ENCODE measurements around the gene ZNF207.
"Not testable (repeated sequence)": the region's sequence is repeated elsewhere in the genome, so short reads cannot be mapped to it uniquely, and the experiment has no call there.

The ZNF207 gene

GRCh38 chr17:32349854-32350665 is at the start of gene ZNF207:
Gene ZNF207 (plus strand): TSS chr17:32350157. CDS start chr17:32350286, 129 bp downstream.
- DNase-seq (ENCODE audit: low read depth, low spot score) = peak; percentile 90

DNA sequence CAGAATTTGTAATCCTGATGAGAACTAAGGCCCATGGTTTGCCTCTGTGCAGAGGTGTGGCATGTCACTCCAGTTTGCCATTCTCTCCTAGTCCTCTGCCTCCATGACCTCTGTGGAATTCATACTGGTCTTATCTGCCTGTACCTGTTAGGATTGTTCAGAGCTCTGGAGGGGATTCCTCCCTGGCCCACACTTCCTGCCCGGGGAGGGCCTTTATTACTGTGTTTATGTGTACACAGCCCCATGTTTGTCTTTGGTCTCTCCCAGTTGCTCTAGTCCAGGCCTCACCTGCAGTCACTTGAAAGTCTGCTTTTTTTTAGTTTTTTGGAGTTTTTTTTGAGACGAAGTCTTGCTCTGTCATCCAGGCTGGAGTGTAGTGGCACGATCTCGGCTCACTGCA is 47.9 kb upstream of the ZNF207 start:
- no peak for DNase-seq (ENCODE audit: low read depth, low spot score)

DNA sequence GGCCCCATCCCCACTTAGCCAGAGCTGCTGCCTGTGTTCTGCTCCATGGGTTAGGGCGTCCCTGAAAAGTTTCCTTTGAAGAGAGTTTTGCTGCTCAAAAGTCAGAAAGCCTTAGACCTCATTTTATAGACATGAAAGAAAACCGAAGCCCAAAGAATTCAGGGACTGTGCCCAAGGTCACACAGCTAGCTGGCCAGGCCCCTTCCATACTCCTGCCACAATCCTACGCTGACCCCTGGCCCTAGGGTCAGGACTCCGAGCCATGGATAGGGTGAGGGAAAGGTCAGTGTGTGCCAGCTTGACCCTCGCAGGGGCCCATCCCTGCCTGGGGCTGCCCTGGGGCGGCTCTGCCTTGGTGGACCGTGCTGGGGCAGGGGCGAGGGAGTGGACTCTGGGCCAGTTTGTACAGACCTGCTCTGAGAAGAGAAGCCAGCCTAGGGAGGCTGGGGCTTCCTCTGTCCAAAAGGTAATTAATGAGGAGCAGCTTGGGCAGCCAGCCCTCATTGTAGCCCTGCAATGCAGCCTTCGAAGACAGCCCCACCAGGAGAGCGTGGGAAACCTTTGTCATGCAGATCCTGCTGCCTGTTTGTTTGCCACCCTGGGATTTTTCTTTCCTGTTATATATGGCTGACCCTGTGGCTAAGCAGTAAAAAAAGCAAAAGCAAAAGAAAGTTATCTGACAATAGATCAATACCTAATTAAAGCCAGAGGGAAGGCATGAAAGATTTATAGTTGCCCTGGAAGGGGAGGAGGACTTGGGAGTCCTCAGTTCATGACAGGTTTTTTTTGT is 46.9 kb upstream of the ZNF207 start:
- DNase-seq (ENCODE audit: low read depth, low spot score) = no peak

DNA sequence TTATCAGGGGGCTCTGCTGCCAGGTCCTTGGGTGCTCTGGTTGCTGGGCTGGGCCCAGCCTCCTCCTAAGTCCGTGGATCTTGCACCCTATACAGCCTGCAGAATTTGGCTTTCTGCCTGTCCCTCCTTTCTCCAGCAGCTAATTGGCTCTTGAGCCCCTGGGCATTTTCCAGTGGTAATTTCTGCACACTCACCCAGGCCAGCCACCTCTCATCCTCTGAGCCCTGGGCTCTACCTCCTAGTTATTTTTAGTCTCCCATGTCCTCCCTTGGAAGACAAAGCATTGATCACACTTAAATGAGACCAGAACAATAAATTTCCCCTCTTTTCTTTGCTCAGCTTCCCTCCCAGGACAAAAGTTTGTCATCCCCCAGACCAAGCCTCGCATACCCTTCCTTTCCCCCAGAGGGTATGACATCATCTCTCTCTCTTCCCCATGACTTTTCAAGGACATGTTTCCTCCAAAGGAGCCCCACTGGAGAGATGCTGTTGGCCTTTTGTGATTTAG is 46.1 kb upstream of the ZNF207 start:
- DNase-seq (ENCODE audit: low read depth, low spot score) = no peak

- no peak for DNase-seq (ENCODE audit: low read depth, low spot score)
These were observed 44.9 kb upstream of the ZNF207 start for GRCh38 chr17:32305049-32305448.

DNA sequence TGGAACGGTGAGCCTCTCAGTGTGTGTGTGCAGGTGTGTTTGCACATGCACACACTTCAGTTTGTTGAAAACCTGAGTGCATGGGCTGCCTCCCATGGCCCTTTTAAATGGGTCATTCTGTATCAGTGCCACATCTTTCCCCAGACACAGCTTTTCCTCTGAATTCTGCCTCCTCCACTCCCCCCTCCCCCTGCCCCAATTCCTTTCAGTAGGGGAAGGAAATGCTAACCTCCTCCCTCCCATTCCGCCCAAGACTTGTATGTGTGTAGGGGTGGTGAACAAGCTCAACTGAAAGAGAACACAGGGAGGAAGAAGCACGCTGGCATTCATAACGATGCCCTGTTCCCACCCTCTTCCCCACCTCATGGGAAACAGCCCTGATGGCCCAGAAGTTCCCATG is 42.3 kb upstream of the ZNF207 start:
- DNase-seq (ENCODE audit: low read depth, low spot score) = no peak

DNA sequence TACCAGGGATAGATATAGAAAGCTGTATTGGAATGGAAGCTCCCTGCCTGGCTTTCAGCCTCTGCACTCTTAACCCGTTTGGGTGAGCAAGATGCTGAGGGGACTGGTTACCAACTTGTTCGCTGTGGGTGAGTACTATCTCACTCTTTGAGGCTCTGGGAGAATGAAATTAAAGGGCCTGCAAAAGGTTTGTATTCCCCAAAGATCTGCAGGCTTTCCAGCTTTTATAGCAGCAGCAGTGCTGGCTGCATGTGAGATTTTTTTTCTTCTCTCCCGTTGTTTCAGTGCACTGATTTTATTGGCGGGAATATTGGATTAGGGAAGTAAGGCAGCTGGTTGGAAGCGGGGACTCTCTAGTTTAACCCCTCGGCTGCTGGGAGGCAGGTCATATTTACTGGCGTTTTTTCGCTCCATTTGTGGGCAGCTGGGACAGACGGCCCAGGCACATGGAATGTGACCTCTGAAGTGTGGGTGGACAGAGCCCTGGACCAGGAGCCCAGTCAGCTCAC is 38.9 kb upstream of the ZNF207 start:
- no peak for DNase-seq (ENCODE audit: low read depth, low spot score)

- DNase-seq (ENCODE audit: low read depth, low spot score) = no peak
These were observed 35.3 kb upstream of the ZNF207 start for GRCh38 chr17:32314636-32315035.

DNA sequence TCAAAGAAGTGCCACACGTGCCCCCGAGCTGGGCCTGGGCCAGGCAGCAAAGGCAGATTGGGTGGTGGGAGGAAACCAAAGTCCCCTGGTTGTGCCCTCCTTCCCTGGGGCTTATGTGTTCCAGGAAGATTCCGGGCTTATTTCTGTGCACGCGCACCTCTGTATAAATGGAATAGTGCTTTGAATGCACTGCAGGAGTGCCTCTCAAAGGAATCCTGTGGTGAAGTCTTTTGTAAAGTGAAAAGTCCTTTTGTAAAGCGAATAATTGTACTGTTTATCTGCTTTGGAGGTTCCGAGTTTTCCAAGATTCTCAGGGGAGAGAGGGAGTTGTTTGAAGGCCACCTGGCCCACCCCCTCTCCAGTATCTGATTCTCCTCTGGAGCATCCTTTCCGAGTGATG is 34.8 kb upstream of the ZNF207 start:
- no peak for DNase-seq (ENCODE audit: low read depth, low spot score)

DNA sequence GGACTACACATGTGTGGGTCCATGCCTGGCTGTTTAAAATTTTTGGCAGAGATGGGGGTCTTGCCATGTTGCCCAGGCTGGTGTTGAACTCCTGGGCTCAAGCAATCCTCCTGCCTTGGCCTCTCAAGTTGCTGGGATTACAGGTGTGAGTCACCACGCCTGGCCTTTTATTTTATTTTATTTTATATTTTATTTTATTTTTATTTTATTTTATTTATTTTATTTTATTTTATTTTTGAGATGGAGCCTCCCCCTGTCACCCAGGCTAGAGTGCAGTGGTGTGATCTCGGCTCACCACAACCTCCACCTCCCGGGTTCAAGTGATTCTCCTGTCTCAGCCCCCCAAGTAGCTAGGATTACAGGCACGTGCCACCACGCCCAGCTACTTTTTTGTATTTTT is 33.3 kb upstream of the ZNF207 start:
- not testable (repeated sequence) for DNase-seq (ENCODE audit: low read depth, low spot score)

GRCh38 chr17:32317353-32317752 is 32.6 kb upstream of the ZNF207 start:
- DNase-seq (ENCODE audit: low read depth, low spot score) = no peak

- no peak for DNase-seq (ENCODE audit: low read depth, low spot score)
These were observed 31.9 kb upstream of the ZNF207 start for GRCh38 chr17:32318071-32318470.

DNA sequence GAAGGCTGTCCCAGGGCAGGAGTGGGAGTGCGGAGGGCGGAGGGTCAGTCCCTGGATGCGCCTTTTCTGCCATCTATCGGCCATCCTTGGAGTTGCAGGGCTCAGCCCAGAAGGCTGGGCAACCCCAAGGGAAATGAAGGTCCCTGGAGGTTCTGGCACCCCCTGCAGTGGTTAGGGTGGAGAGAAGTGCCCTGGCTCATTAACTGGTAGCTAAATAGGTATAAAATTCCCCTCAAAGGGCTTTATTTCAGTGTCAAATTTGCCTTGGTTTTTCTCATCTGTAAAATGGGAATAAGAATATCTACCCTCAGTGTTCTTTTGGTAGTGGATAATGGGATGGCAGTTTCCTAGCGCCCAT is 30.4 kb upstream of the ZNF207 start:
- DNase-seq (ENCODE audit: low read depth, low spot score) = no peak

DNA sequence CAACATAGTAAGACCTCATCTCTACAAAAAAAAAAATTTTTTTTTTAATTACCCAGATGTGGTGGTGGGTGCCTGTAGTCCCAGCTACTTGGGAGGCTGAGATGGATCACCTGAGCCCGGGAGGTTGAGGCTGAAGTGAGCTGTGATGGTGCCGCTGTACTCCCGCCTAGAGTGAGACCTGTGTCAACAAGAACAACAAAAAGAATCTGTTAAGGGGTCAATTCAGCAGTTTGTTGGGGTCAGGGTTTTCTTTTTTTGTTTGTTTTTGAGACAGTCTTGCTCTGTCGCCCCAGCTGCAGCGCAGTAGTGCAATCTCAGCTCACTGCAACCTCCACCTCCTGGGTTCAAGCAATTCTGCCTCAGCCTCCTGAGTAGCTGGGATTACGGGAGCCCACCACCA is 29.9 kb upstream of the ZNF207 start:
- not testable (repeated sequence) for DNase-seq (ENCODE audit: low read depth, low spot score)

GRCh38 chr17:32320847-32321246 is 29.1 kb upstream of the ZNF207 start:
- no peak for DNase-seq (ENCODE audit: low read depth, low spot score)

GRCh38 chr17:32323046-32323445 is 26.9 kb upstream of the ZNF207 start:
- no peak for DNase-seq (ENCODE audit: low read depth, low spot score)

GRCh38 chr17:32323811-32324491 is 26.0 kb upstream of the ZNF207 start:
- no peak for DNase-seq (ENCODE audit: low read depth, low spot score)

- no peak for DNase-seq (ENCODE audit: low read depth, low spot score)
These were observed 22.0 kb upstream of the ZNF207 start for GRCh38 chr17:32327911-32328310.

DNA sequence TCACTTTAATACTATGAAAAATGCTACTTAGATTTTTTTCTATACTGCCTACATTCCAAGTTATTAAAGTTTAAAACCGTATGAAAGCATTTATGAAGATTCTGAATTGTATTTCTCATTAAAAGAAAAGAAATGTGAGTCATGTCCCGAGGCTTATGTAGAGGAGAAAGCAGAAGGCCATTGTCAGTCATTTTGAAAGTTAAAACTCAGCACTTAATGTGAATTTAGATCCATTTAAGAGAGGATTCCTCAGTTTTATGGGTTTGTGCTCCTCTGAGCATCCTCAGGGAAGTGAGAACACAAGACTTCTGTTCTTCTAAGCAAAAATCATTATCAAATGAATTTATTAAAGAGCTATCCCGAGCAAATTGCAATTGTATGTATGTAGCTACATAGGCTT is 19.8 kb upstream of the ZNF207 start:
- DNase-seq (ENCODE audit: low read depth, low spot score) = no peak

GRCh38 chr17:32331243-32332040 is 18.5 kb upstream of the ZNF207 start:
- no peak for DNase-seq (ENCODE audit: low read depth, low spot score)

DNA sequence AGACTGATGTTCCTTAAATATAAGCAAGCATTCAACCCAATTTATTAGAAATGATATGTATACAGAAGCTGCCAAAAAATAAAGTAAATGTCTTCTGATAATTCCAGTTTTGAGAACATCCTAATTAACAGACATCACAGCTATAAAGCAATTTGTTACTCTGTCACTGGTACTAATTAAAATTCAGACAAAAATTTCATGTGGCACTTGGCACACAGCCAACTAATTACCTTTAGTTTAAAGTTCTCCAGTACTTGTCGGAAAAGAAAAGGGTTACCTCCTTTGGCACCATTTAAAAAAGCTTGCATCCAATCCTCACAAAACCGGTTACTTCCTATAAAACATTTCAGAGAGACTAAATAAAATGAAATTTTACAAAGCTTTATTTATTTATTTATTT is 16.8 kb upstream of the ZNF207 start:
- no peak for DNase-seq (ENCODE audit: low read depth, low spot score)

Data from brain pericyte (primary cell).